GM18861 (cell line): ENCODE results near the gene MYO5A.

Experiments
- ATAC-seq: cut with Tn5 transposase; IDR thresholded peaks from one replicate; pipeline ENCODE4 v1.9.1; 2021; ENCODE audit not compliant: unreplicated experiment

Gene MYO5A

GRCh38 chr15:52338058-52338457 is 190.6 kb downstream of the MYO5A start:
- ATAC-seq = no peak

GRCh38 chr15:52337198-52337853 is 191.4 kb downstream of the MYO5A start:
- no peak for ATAC-seq

DNA sequence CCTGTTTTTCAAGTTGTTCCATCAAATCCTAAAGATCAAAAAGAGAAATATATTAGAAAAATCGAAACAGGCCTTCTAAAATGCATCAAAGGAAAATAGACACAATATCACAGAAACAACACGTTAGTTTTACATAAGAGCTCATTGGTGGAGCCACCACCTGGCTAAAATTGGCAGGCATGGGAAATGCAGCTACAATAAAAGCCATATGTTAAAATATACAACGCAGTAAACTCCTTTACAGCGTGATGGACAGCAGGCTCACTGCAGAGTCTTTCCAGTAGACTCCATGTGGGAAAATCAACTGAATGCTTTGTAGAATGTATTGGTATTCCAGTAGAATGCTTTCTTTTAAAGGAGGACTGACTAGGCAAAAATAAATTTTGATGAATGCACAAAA is 192.2 kb downstream of the MYO5A start:
- ATAC-seq = no peak

GRCh38 chr15:52334491-52335160 is 194.1 kb downstream of the MYO5A start:
- no peak for ATAC-seq

- peak; percentile 83 for ATAC-seq
These were observed 197.0 kb downstream of the MYO5A start for GRCh38 chr15:52331490-52332240.

- no peak for ATAC-seq
These were observed 198.7 kb downstream of the MYO5A start for GRCh38 chr15:52329987-52330386.

GRCh38 chr15:52329150-52329549 is 199.5 kb downstream of the MYO5A start:
- no peak for ATAC-seq

GRCh38 chr15:52328680-52329079 is 200.0 kb downstream of the MYO5A start:
- no peak for ATAC-seq

DNA sequence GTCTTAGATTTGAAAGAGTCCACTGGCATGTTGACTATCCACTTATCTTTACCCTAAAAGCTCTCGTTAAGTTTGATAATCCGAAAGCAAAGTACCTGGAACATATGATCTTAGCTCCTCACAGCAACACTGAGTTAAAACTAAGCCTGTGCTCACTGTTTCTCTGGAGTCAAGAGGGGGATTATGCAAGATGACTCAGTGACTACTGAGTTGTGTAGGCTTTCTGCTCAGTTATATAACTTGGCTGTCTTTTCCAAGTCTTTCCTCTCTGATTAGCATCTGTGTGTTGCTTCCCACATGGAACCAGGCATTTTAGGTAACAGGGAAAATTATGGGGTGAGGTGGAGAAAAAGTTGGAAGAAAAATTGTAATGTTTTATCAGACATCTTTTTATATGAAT is 201.9 kb downstream of the MYO5A start:
- no peak for ATAC-seq

GRCh38 chr15:52324109-52324508 is 204.6 kb downstream of the MYO5A start:
- no peak for ATAC-seq

GRCh38 chr15:52318729-52319500 is 209.8 kb downstream of the MYO5A start:
- no peak for ATAC-seq

DNA sequence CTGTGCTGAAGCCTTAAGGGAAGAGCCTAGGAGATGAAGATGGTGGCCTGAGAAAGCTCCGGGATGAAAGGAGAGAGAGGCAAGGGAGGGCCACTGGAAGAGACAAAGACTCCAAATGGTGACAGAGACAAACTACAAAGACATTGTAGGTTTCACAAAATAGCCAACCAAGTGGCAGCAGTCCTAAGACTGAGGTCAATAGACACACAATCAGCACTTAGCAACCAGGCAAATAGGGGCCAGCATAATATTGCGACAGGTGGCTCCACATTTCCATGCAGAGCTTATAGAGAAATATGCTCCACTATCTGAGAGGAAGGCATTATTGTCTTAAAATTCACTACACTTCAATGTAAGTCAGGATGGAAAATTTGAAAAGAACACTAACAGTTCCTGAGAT is 211.0 kb downstream of the MYO5A start:
- ATAC-seq = no peak

DNA sequence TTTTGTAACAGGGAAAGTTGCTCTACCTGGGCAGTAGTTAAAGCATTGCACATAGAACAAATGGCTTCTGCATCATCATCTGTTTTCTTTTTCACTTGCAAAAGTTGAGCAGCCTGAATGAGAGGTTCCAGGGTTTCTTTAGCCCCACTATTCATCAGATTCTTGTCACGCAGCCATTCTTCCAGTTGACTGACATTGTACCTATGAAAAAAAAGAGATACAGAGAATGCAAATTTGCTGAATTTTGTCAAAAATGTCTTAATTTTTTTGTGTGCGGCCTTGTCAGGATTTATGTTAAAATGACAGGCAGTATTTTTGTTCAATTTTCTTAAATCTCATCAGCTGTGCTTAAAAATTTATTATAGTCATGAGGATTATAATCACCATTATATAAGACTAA is 211.7 kb downstream of the MYO5A start:
- no peak for ATAC-seq

DNA sequence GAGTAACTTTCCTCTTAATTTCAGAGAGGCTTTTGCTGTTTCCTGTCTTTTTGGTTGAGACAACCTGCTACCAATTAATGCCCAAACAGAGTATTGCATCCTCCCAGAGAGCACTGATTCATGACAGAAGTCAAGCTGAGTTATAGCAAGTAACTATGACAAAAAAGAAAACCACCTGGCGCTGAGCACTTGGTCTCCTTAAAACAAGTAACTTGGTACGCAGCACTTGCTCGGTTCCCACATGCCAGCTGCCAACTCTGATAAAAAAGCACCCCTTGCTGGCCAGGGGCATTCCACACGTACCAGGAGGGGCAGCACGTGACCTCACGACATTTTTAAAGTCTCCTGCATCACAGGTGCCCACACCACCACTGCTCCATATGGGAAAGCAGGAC is 219.5 kb downstream of the MYO5A start:
- peak; percentile 75 for ATAC-seq

- ATAC-seq = peak; percentile 69
These were observed 220.1 kb downstream of the MYO5A start for GRCh38 chr15:52308446-52309153.

DNA sequence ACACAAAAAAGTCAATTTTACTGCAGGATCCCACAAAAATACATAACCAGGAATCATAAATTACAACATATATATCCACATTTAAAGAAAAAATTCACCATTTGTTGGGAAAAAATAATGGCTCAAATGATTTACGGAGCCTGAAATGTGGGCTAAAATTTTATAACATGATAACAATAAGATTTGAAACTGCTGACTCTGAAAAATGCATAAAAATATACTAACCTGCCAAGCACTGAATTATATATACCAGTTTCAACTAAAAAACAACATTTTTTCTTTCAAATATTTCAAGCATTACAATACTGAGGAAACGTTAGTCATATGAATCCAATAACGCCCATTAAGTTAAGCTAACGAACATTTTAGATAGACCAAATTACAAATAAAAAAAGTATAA is 220.8 kb downstream of the MYO5A start:
- ATAC-seq = no peak

- ATAC-seq = no peak
These were observed 222.4 kb downstream of the MYO5A start for GRCh38 chr15:52306270-52306669.

GRCh38 chr15:52303093-52303772 is 225.4 kb downstream of the MYO5A start:
- ATAC-seq = no peak

- no peak for ATAC-seq
These were observed 227.3 kb downstream of the MYO5A start for GRCh38 chr15:52301265-52301847.
